ENCODE measurements around the gene CTNNA3. TPM values are rescaled to one million over a fixed set of nuclear protein-coding genes. Genes with fewer than 3 reads are reported as not detected.

Gene CTNNA3
- total and polyA plus RNA-seq, 9 donors = 4.1 to 18.8 (median 6.3) TPM

- Histone ChIP-seq H3K36me3 (ENCODE audit: control insufficient read depth, insufficient read depth, low read length) (no peaks in the 10 kb centered on the region), H3K27me3 (ENCODE audit: control insufficient read depth, insufficient read depth, low read length) (no peaks in the 10 kb centered on the region), H3K27ac (ENCODE audit: low read length) (no peak overlapping the region), H3K9me3 (replicated peaks; ENCODE audit: control insufficient read depth, low read depth, low read length) (no peaks in the 10 kb centered on the region), H3K4me1 (ENCODE audit: control insufficient read depth, insufficient read depth, low read length) (no peaks in the 10 kb centered on the region), H3K4me3 (ENCODE audit: low read length) (no peak overlapping the region)
- 100% methylated on average over 1 of the region's 2 CpGs for WGBS (ENCODE audit: insufficient coverage)
- DNase-seq = no peak
Measured at GRCh38 chr10:66746711-66747110, 949.3 kb downstream of the CTNNA3 start.

GRCh38 chr10:66746246-66746645 lies 949.7 kb downstream of the CTNNA3 start:
- Histone ChIP-seq H3K36me3 (ENCODE audit: control insufficient read depth, insufficient read depth, low read length) (no peaks in the 10 kb centered on the region), H3K27me3 (ENCODE audit: control insufficient read depth, insufficient read depth, low read length) (no peaks in the 10 kb centered on the region), H3K4me1 (ENCODE audit: control insufficient read depth, insufficient read depth, low read length) (no peaks in the 10 kb centered on the region), H3K9me3 (replicated peaks; ENCODE audit: control insufficient read depth, low read depth, low read length) (no peaks in the 10 kb centered on the region), H3K4me3 (ENCODE audit: low read length) (no peak overlapping the region), H3K27ac (ENCODE audit: low read length) (no peak overlapping the region)
- DNase-seq = no peak

GRCh38 chr10:66744915-66745314 lies 951.1 kb downstream of the CTNNA3 start:
- Histone ChIP-seq H3K27ac (ENCODE audit: low read length) (no peak overlapping the region), H3K27me3 (ENCODE audit: control insufficient read depth, insufficient read depth, low read length) (no peaks in the 10 kb centered on the region), H3K4me1 (ENCODE audit: control insufficient read depth, insufficient read depth, low read length) (no peaks in the 10 kb centered on the region), H3K36me3 (ENCODE audit: control insufficient read depth, insufficient read depth, low read length) (no peaks in the 10 kb centered on the region), H3K4me3 (ENCODE audit: low read length) (no peak overlapping the region), H3K9me3 (replicated peaks; ENCODE audit: control insufficient read depth, low read depth, low read length) (no peaks in the 10 kb centered on the region)
- no peak for DNase-seq
- WGBS (ENCODE audit: insufficient coverage) = no CpG with 5 or more reads among the region's 2 CpGs

- no peaks in the 10 kb centered on the region for H3K9me3 ChIP-seq (replicated peaks; ENCODE audit: control insufficient read depth, low read depth, low read length)
- no peak overlapping the region for H3K27ac ChIP-seq (ENCODE audit: low read length)
- no peak for DNase-seq
- no CpG with 5 or more reads among the region's 2 CpGs for WGBS (ENCODE audit: insufficient coverage)
- no peak overlapping the region for H3K4me3 ChIP-seq (ENCODE audit: low read length)
- H3K36me3 ChIP-seq (ENCODE audit: control insufficient read depth, insufficient read depth, low read length) = no peaks in the 10 kb centered on the region
- H3K27me3 ChIP-seq (ENCODE audit: control insufficient read depth, insufficient read depth, low read length) = no peaks in the 10 kb centered on the region
- no peaks in the 10 kb centered on the region for H3K4me1 ChIP-seq (ENCODE audit: control insufficient read depth, insufficient read depth, low read length)
Measured at GRCh38 chr10:66737241-66737640, 958.8 kb downstream of the CTNNA3 start.

- no peaks in the 10 kb centered on the region for H3K36me3 ChIP-seq (ENCODE audit: control insufficient read depth, insufficient read depth, low read length)
- H3K9me3 ChIP-seq (replicated peaks; ENCODE audit: control insufficient read depth, low read depth, low read length) = no peaks in the 10 kb centered on the region
- no peak overlapping the region for H3K4me3 ChIP-seq (ENCODE audit: low read length)
- DNase-seq = peak; percentile 31
- H3K27me3 ChIP-seq (ENCODE audit: control insufficient read depth, insufficient read depth, low read length) = no peaks in the 10 kb centered on the region
- no peak overlapping the region for H3K27ac ChIP-seq (ENCODE audit: low read length)
- H3K4me1 ChIP-seq (ENCODE audit: control insufficient read depth, insufficient read depth, low read length) = no peaks in the 10 kb centered on the region
- no CpG with 5 or more reads among the region's 2 CpGs for WGBS (ENCODE audit: insufficient coverage)
Measured at GRCh38 chr10:66723608-66724400, 972.2 kb downstream of the CTNNA3 start.

- WGBS (ENCODE audit: insufficient coverage) = no CpG with 5 or more reads among the region's 1 CpG
- no peaks in the 10 kb centered on the region for H3K27me3 ChIP-seq (ENCODE audit: control insufficient read depth, insufficient read depth, low read length)
- no peak for DNase-seq
- no peaks in the 10 kb centered on the region for H3K36me3 ChIP-seq (ENCODE audit: control insufficient read depth, insufficient read depth, low read length)
- no peaks in the 10 kb centered on the region for H3K4me1 ChIP-seq (ENCODE audit: control insufficient read depth, insufficient read depth, low read length)
- H3K9me3 ChIP-seq (replicated peaks; ENCODE audit: control insufficient read depth, low read depth, low read length) = no peaks in the 10 kb centered on the region
- H3K4me3 ChIP-seq (ENCODE audit: low read length) = no peak overlapping the region
- H3K27ac ChIP-seq (ENCODE audit: low read length) = no peak overlapping the region
Measured at GRCh38 chr10:66719483-66719882, 976.5 kb downstream of the CTNNA3 start.

GRCh38 chr10:66717231-66717981 lies 978.6 kb downstream of the CTNNA3 start:
- Histone ChIP-seq H3K9me3 (replicated peaks; ENCODE audit: control insufficient read depth, low read depth, low read length) (no peaks in the 10 kb centered on the region), H3K27me3 (ENCODE audit: control insufficient read depth, insufficient read depth, low read length) (no peaks in the 10 kb centered on the region), H3K36me3 (ENCODE audit: control insufficient read depth, insufficient read depth, low read length) (no peaks in the 10 kb centered on the region), H3K4me3 (ENCODE audit: low read length) (no peak overlapping the region), H3K27ac (ENCODE audit: low read length) (no peak overlapping the region), H3K4me1 (ENCODE audit: control insufficient read depth, insufficient read depth, low read length) (no peaks in the 10 kb centered on the region)
- 30% methylated on average over 2 of the region's 8 CpGs for WGBS (ENCODE audit: insufficient coverage)
- DNase-seq = no peak

- no peaks in the 10 kb centered on the region for H3K27me3 ChIP-seq (ENCODE audit: control insufficient read depth, insufficient read depth, low read length)
- no peaks in the 10 kb centered on the region for H3K36me3 ChIP-seq (ENCODE audit: control insufficient read depth, insufficient read depth, low read length)
- no peak for DNase-seq
- H3K4me3 ChIP-seq (ENCODE audit: low read length) = no peak overlapping the region
- H3K27ac ChIP-seq (ENCODE audit: low read length) = no peak overlapping the region
- H3K4me1 ChIP-seq (ENCODE audit: control insufficient read depth, insufficient read depth, low read length) = no peaks in the 10 kb centered on the region
- H3K9me3 ChIP-seq (replicated peaks; ENCODE audit: control insufficient read depth, low read depth, low read length) = no peaks in the 10 kb centered on the region
- WGBS (ENCODE audit: insufficient coverage) = no CpG with 5 or more reads among the region's 1 CpG
Measured at GRCh38 chr10:66714741-66715140, 981.3 kb downstream of the CTNNA3 start.

- H3K4me3 ChIP-seq (ENCODE audit: low read length) = no peak overlapping the region
- no peaks in the 10 kb centered on the region for H3K36me3 ChIP-seq (ENCODE audit: control insufficient read depth, insufficient read depth, low read length)
- no peak overlapping the region for H3K27ac ChIP-seq (ENCODE audit: low read length)
- no CpG with 5 or more reads among the region's 1 CpG for WGBS (ENCODE audit: insufficient coverage)
- DNase-seq = no peak
- H3K4me1 ChIP-seq (ENCODE audit: control insufficient read depth, insufficient read depth, low read length) = no peaks in the 10 kb centered on the region
- no peaks in the 10 kb centered on the region for H3K27me3 ChIP-seq (ENCODE audit: control insufficient read depth, insufficient read depth, low read length)
- no peaks in the 10 kb centered on the region for H3K9me3 ChIP-seq (replicated peaks; ENCODE audit: control insufficient read depth, low read depth, low read length)
Measured at GRCh38 chr10:66713387-66713786, 982.6 kb downstream of the CTNNA3 start.

GRCh38 chr10:66698069-66698468 lies 997.9 kb downstream of the CTNNA3 start:
- no CpG with 5 or more reads among the region's 1 CpG for WGBS (ENCODE audit: insufficient coverage)
- Histone ChIP-seq H3K36me3 (ENCODE audit: control insufficient read depth, insufficient read depth, low read length) (no peaks in the 10 kb centered on the region), H3K4me3 (ENCODE audit: low read length) (no peak overlapping the region), H3K27me3 (ENCODE audit: control insufficient read depth, insufficient read depth, low read length) (no peaks in the 10 kb centered on the region), H3K9me3 (replicated peaks; ENCODE audit: control insufficient read depth, low read depth, low read length) (no peaks in the 10 kb centered on the region), H3K27ac (ENCODE audit: low read length) (no peak overlapping the region), H3K4me1 (ENCODE audit: control insufficient read depth, insufficient read depth, low read length) (no peaks in the 10 kb centered on the region)
- peak; percentile 24 for DNase-seq

Data from muscle of leg (tissue), 11 donors.